GM12878 (cell line): ENCODE results near the gene SUSD6.

Source experiments
- CEBPZ ChIP-seq: fragments of 150-350 bp; IDR thresholded peaks from 2 replicates; pipeline ENCODE4 v1.6.1; 2016; ENCODE audit warnings: low read depth, low read length
- EP300 ChIP-seq, 2 experiments: fragments of 150-350 bp in 1 of 2; IDR thresholded peaks; 2 replicates each; pipeline ENCODE4 v1.6.1; 2011 to 2012; ENCODE audit warnings: low read depth in 2 of 2, low read length in 2 of 2, borderline replicate concordance in 1 of 2, improper control_type of control experiment in 1 of 2, inconsistent platforms in 1 of 2; ENCODE audit not compliant: control insufficient read depth in 1 of 2
- EZH2 ChIP-seq: IDR thresholded peaks from 2 replicates; pipeline ENCODE4 v1.6.1; 2012; ENCODE audit warnings: low read depth, mild to moderate bottlenecking, control low read depth, inconsistent platforms, low read length, borderline replicate concordance; ENCODE audit not compliant: control insufficient read depth
- POLR2AphosphoS5 ChIP-seq: IDR thresholded peaks from 2 replicates; pipeline ENCODE4 v1.6.1; 2011; ENCODE audit warnings: mild to moderate bottlenecking, low read length, inconsistent platforms
- RAD21 ChIP-seq: IDR thresholded peaks from 2 replicates; pipeline ENCODE4 v1.6.1; 2011; ENCODE audit warnings: mild to moderate bottlenecking, low read depth, low read length, moderate library complexity; ENCODE audit not compliant: insufficient read depth
- SP1 ChIP-seq: IDR thresholded peaks from one replicate; pipeline ENCODE4 v1.6.1; 2011; ENCODE audit warnings: low read depth, low read length
- ZZZ3 ChIP-seq: IDR thresholded peaks from 2 replicates; pipeline ENCODE4 v1.6.1; 2011; ENCODE audit warnings: low read depth; ENCODE audit not compliant: control insufficient read depth, insufficient read length

- TF ChIP-seq RAD21 (no peak), ZZZ3 (no peak), CEBPZ (no peak), POLR2AphosphoS5 (no peak), EZH2 (no peak), SP1 (no peak), EP300 (IDR thresholded peaks at IDR 0.05; ENCODE audit: borderline replicate concordance in 1 of 2, control insufficient read depth in 1 of 2, low read depth in 2 of 2, low read length in 2 of 2) (no peak)
Observed at GRCh38 chr14:69581316-69581935, 30.0 kb upstream of the SUSD6 start.
